Islet precursor cell (in vitro differentiated cells): ENCODE data around the gene CLEC5A.
"Not testable (repeated sequence)": the region's sequence is repeated elsewhere in the genome, so short reads cannot be mapped to it uniquely, and the experiment has no call there.

Experiments
- DNase-seq: peaks from one replicate; pipeline ENCODE4 v3.0.0-alpha.2; 2018

Gene CLEC5A

GRCh38 chr7:141946796-141947195 is at the start of gene CLEC5A:
Gene CLEC5A (minus strand): TSS chr7:141946974. CDS start chr7:141946292, 682 bp downstream.
- DNase-seq: no peak

- no peak for DNase-seq
Measured at GRCh38 chr7:141993354-141993753, 46.6 kb upstream of the CLEC5A start.

- no peak for DNase-seq
Measured at GRCh38 chr7:141992688-141993087, 45.9 kb upstream of the CLEC5A start.

GRCh38 chr7:141992156-141992555 is 45.4 kb upstream of the CLEC5A start:
- DNase-seq: no peak

GRCh38 chr7:141991140-141991539 is 44.4 kb upstream of the CLEC5A start:
- no peak for DNase-seq

GRCh38 chr7:141990011-141990725 is 43.4 kb upstream of the CLEC5A start:
- no peak for DNase-seq

DNA sequence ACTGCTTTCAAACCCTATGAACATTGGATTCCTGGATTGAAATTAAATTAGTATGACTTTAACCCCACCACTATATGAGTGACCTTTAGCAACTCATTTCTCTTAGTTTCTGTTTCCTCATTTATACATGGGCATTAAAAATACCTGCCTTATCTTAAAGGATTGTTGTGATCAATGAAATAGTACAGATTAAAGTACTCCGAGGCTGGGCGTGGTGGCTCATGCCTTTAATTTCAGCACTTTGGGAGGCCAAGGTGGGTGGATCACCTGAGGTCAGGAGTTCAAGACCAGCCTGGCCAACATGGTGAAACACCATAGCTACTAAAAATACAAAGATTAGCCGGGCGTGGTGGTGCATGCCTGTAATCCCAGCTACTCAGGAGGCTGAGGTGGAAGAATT is 41.0 kb upstream of the CLEC5A start:
- not testable (repeated sequence) for DNase-seq

GRCh38 chr7:141986923-141987322 is 40.1 kb upstream of the CLEC5A start:
- no peak for DNase-seq

GRCh38 chr7:141985926-141986325 is 39.2 kb upstream of the CLEC5A start:
- DNase-seq: not testable (repeated sequence)

DNA sequence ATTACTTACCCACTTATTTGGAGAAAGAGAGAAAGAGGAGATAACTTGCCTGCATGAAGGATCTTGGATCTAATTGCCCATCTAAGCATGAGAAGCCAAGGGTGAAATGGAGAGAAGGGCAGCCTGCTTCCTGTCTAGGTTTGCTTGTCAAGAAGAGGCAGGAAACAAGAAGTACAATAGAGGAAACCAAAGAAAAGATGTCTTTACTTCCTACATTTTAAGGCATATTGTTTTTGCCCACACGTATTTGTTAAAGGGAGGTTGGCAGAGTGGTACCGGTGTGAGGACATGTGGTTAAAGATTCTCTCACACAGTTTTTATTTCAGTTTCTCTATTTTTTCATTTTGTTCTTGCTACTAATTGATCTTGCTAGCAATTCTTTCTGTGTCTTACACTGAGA is 32.8 kb upstream of the CLEC5A start:
- no peak for DNase-seq

- DNase-seq: no peak
Measured at GRCh38 chr7:141978351-141978750, 31.6 kb upstream of the CLEC5A start.

- DNase-seq: no peak
Measured at GRCh38 chr7:141976524-141977245, 29.9 kb upstream of the CLEC5A start.

DNA sequence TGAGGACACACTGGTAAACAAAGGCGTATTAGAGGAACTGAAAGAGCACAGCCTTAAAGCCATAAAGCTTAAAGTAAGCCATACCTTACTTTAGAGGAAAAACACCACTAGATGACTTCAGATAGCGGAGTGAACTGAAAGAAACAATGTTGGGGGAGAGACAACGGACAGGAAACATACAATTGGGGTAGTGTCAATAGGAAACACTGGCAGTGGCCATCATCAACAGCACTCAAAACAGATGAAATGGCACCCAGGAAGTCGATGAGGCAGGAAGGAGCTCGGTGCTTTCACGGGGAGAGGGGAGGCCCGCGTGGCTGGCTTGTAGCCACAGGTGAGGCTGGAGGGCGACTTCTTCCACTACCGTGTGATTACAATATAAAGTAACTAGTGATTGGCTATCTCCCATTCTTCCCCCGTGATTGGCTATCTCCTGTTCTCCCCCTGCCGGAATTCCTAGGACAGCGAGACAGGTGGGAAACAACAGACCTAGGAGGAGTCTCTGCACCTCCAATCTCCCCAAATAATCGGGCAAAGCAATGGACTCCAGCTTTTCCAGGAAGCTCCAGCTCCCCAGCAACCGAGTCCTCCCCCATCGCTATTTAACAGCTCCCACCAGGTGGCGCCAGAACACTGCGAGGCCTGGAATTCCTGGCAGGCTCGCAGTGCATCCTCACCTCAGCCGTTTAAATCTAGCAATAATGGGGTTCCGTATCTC is 29.2 kb upstream of the CLEC5A start:
- DNase-seq: peak; percentile 82

- DNase-seq: no peak
Measured at GRCh38 chr7:141974831-141975230, 28.1 kb upstream of the CLEC5A start.

DNA sequence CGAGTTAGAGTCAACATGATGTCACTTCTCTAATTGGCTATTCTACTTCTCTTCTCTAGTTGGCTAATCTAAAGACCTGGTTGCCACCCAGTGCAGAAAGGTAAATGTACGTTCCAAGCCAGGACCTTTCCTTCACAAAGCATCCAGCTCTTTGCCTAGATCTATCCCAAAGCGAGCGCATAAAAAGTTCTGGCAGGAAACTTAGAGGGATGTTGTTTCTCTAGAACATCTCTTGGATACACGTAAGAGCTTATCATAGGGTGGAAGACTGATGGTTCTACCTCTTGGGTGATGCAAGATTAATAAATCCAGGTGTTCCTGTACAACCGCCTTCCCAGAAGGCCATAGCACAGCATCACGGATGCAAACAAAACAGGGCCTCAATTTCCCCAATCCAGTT is 26.9 kb upstream of the CLEC5A start, which contains the start of gene TAS2R38:
Gene TAS2R38, minus strand, starts transcription at position 101 of the 400 bp plus-strand sequence. Its CDS starts 84 bp downstream, at position 17.
- no peak for DNase-seq

DNA sequence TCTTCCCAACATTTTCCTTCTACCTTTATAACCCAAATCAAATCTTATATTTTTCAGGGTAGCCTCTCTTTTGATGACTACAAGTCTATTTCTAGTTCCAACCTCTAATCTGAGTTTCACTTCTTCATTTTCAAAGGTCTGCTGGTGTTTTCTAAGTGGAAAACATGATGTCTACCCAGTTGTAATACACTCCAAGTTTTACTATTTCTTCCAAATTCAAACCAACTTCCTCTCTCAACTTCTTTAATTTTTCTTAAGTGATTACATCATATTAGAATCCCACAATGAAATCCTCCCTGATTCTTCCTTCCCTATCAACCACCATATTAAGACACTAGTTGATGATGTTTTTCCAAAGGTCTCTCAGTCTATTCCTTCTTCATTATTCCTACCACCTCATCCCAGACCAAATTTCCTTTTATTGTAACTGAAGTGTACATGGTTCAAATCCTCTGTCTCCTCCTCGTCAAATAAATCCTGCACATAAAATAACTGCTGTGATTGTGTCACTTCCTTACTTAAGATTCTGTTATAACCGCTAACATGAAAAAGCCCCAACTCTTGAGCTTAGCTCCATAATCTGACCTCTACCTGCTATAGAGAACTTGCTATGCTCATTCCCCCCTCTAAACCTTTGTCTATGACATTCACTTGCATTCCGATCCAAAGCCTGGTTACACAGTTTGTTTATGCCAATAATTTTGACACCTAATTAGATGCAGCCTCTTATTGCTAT is 14.1 kb upstream of the CLEC5A start:
- DNase-seq: no peak

- DNase-seq: no peak
Measured at GRCh38 chr7:141956084-141956483, 9.3 kb upstream of the CLEC5A start.

- no peak for DNase-seq
Measured at GRCh38 chr7:141954334-141954733, 7.6 kb upstream of the CLEC5A start.

GRCh38 chr7:141952461-141952860 is 5.7 kb upstream of the CLEC5A start:
- no peak for DNase-seq

DNA sequence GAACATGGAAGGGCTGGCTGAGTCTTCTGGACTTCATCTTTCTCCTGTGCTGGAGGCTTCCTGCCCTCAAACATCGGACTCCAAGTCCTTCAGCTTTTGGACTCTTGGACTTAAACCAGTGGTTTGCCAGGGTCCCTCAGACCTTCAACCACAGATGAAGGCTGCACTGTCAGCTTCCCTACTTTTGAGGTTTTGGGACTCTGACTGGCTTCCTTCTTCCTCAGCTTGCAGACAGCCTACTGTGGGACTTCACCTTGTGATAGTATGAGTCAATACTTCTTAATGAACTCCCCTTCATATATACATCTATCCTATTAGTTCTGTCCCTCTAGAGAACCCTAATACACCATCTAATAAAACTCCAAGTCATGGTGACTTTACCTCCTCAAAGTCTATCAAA is 4.0 kb upstream of the CLEC5A start:
- DNase-seq: no peak

- no peak for DNase-seq
Measured at GRCh38 chr7:141949911-141950310, 3.1 kb upstream of the CLEC5A start.

- DNase-seq: no peak
Measured at GRCh38 chr7:141949451-141949850, 2.7 kb upstream of the CLEC5A start.

- no peak for DNase-seq
Measured at GRCh38 chr7:141949021-141949420, 2.2 kb upstream of the CLEC5A start.
